ENCODE results near the gene ORAI2. TPM values are rescaled to one million over a fixed set of nuclear protein-coding genes. Genes with fewer than 3 reads are reported as not detected.

Gene ORAI2
- total RNA-seq, 1 experiment from 2014 or later: 76.9 TPM

DNA sequence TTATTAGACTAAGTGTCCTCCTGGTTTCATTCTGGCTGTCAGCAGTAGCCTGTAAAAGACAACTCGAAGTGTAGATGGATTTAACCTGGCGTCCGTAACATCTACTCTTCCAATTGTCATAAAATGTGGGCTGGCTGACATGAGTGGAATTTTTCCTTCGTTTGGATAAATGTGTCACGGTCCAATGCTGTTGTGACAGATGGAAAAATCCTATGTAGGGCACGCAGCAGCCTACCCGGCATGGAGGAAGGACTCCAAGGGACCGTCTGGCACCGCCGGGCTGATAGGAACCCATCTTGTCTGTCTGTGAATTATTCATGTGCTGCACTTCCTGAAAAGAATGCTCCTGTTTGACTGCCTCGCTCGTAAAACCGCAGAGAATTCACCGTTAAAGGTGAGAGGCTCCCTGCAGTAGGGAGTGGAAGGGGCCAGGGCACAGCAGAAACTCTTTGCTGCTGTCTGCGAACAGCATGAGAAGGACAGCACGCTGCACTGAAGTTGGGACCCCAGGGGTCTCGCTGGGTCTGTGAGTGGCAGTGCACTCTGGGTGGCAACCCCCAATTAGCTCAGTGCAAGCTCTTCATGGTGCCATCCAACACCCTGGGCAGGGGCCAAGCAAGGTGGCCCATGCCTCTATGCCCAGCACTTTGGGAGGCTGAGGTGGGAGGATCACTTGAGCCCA, 1.6 kb upstream of the ORAI2 start:
- H3K27ac ChIP-seq (ENCODE audit: low read length): peak overlapping the region; percentile 90
- no TSS peak for BruUV-seq (replicated peaks)
- no peaks in the 10 kb centered on the region for H3K36me3 ChIP-seq (ENCODE audit: control insufficient read depth, insufficient read depth, low read length)
- intact Hi-C loops (cut with micrococcal nuclease; ENCODE audit: unreplicated experiment): no loop called here
- H3K4me3 ChIP-seq (ENCODE audit: low read depth in 2 of 2, low read length in 2 of 2): peak overlapping the region in 1 of 2 experiments; percentile 18; a peak in 1 of 4 replicates
- H3K4me1 ChIP-seq (ENCODE audit: control insufficient read depth, insufficient read depth, low read length): peaks cover 31% of the 10 kb centered on the region
- in situ Hi-C loops (cut with HindIII; ENCODE audit: low pct_unique_long_range_greater_than_20kb, low sequenced_read_pairs): no loop called here
- no peak for DNase-seq (ENCODE audit: low read depth, low spot score)
- POLR2A ChIA-PET: no interaction called here
- H3K27me3 ChIP-seq (ENCODE audit: control insufficient read depth, insufficient read depth, low read length): no peaks in the 10 kb centered on the region
- TF ChIP-seq CTCF (IDR thresholded peaks at IDR 0.05): no peak
- TF ChIP-seq SIN3A (IDR thresholded peaks at IDR 0.05; ENCODE audit: borderline replicate concordance, insufficient read depth, low read depth, low read length): no peak
- TF ChIP-seq, protein P1, sequence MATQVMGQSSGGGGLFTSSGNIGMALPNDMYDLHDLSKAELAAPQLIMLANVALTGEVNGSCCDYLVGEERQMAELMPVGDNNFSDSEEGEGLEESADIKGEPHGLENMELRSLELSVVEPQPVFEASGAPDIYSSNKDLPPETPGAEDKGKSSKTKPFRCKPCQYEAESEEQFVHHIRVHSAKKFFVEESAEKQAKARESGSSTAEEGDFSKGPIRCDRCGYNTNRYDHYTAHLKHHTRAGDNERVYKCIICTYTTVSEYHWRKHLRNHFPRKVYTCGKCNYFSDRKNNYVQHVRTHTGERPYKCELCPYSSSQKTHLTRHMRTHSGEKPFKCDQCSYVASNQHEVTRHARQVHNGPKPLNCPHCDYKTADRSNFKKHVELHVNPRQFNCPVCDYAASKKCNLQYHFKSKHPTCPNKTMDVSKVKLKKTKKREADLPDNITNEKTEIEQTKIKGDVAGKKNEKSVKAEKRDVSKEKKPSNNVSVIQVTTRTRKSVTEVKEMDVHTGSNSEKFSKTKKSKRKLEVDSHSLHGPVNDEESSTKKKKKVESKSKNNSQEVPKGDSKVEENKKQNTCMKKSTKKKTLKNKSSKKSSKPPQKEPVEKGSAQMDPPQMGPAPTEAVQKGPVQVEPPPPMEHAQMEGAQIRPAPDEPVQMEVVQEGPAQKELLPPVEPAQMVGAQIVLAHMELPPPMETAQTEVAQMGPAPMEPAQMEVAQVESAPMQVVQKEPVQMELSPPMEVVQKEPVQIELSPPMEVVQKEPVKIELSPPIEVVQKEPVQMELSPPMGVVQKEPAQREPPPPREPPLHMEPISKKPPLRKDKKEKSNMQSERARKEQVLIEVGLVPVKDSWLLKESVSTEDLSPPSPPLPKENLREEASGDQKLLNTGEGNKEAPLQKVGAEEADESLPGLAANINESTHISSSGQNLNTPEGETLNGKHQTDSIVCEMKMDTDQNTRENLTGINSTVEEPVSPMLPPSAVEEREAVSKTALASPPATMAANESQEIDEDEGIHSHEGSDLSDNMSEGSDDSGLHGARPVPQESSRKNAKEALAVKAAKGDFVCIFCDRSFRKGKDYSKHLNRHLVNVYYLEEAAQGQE (IDR thresholded peaks at IDR 0.05; ENCODE audit: insufficient read depth in 1 of 2, low read depth in 2 of 2, low read length in 1 of 2): no peak
- TF ChIP-seq POLR2AphosphoS5 (IDR thresholded peaks at IDR 0.05; ENCODE audit: low read depth, low read length): no peak
- no peak for TF ChIP-seq TCF7L2 (IDR thresholded peaks at IDR 0.05; ENCODE audit: low read depth, low read length)
- H3K9me3 ChIP-seq (ENCODE audit: control insufficient read depth, insufficient read depth, low read depth, low read length): no peaks in the 10 kb centered on the region
- ATAC-seq: peak; percentile 47
- CTCF ChIA-PET: interaction anchor here (1.3 kb wide), 1 partner anchor 18 kb away, joined by 7 read pairs; no protein-coding TSS in a partner anchor

DNA sequence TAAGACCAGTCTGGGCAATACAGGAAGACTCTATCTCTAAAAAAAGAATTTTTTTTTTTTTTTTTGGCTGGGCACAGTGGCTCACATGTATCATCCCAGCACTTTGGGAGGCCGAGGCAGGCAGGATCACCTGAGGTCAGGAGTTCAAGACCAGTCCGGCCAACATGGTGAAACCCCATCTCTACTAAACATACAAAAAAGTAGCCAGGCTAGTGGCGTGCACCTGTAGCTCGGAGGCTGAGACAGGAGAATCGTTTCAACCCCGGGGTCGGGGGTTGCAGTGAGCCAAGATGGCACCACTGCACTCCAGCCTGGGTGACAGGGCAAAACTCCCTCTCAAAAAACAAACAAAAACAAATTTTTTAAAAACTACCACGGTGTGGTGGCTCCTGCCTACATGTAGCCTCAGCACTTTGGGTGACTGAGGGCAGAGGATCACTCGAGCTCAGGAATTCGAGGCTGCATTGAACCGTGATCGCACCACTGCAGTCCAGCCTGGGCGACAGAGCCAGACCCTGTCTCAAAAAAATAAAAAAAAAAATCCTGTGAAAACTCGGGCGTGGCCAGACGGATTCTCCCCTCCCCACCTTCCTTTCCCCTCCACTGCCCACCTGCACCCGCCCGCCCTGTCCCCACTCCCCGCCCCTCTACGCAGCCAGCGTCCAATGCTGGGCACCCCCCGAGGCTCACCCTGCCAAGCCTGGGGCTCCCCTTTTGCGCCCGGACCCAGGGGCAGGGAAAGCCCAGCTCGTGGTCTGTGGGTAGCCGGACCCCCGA, 745 bp upstream of the ORAI2 start:
- H3K4me1 ChIP-seq (ENCODE audit: control insufficient read depth, insufficient read depth, low read length): peaks cover 31% of the 10 kb centered on the region
- CTCF ChIA-PET: interaction anchor here (1.3 kb wide), 1 partner anchor 17 kb away, joined by 7 read pairs; no protein-coding TSS in a partner anchor
- ATAC-seq (peak; percentile 41), DNase-seq (ENCODE audit: low read depth, low spot score) (no peak)
- peak overlapping the region; percentile 90 for H3K27ac ChIP-seq (ENCODE audit: low read length)
- BruUV-seq (replicated peaks): no TSS peak
- in situ Hi-C loops (cut with HindIII; ENCODE audit: low pct_unique_long_range_greater_than_20kb, low sequenced_read_pairs): no loop called here
- H3K9me3 ChIP-seq (ENCODE audit: control insufficient read depth, insufficient read depth, low read depth, low read length): no peaks in the 10 kb centered on the region
- TF ChIP-seq POLR2AphosphoS5 (IDR thresholded peaks at IDR 0.05; ENCODE audit: low read depth, low read length) (no peak), TCF7L2 (IDR thresholded peaks at IDR 0.05; ENCODE audit: low read depth, low read length) (no peak), SIN3A (IDR thresholded peaks at IDR 0.05; ENCODE audit: borderline replicate concordance, insufficient read depth, low read depth, low read length) (no peak), CTCF (IDR thresholded peaks at IDR 0.05) (no peak)
- TF ChIP-seq, protein P1 (IDR thresholded peaks at IDR 0.05; ENCODE audit: insufficient read depth in 1 of 2, low read depth in 2 of 2, low read length in 1 of 2): no peak
- POLR2A ChIA-PET: no interaction called here
- intact Hi-C loops (cut with micrococcal nuclease; ENCODE audit: unreplicated experiment): no loop called here
- no peaks in the 10 kb centered on the region for H3K36me3 ChIP-seq (ENCODE audit: control insufficient read depth, insufficient read depth, low read length)
- peak overlapping the region; percentile 63 to 69 for H3K4me3 ChIP-seq (ENCODE audit: low read depth in 2 of 2, low read length in 2 of 2)
- H3K27me3 ChIP-seq (ENCODE audit: control insufficient read depth, insufficient read depth, low read length): no peaks in the 10 kb centered on the region
